Calu3 (cell line): Measurements from ENCODE around the gene DCLK2. TPM values are rescaled to one million over a fixed set of nuclear protein-coding genes. Genes with fewer than 3 reads are reported as not detected.
A peak's percentile ranks its signal among the peaks of the same experiment; 100 is the strongest.

Experiments used
- BruUV-seq: library from RNA; stranded (reverse); fragments of 400-500 nt; replicated peaks from 2 replicates; lab custom pipeline; 2021; lab: Mats Ljungman, UMichigan
- CTCF ChIA-PET: fragments of 300-600 bp; sonication (Branson Sonifier 250); formaldehyde crosslinking; loops from one replicate; lab custom pipeline; 2022; ENCODE audit warnings: antibody characterized with exemption; lab: Charles Lee
- DNase-seq: peaks from one replicate; pipeline ENCODE4 v3.0.0; 2022
- H3K27ac Mint-ChIP-seq: one replicate; pipeline ENCODE4 v1.8.0; 2022; ENCODE audit warnings: mixed read lengths; ENCODE audit not compliant: unreplicated experiment
- H3K27me3 Mint-ChIP-seq: one replicate; pipeline ENCODE4 v1.8.0; 2022; ENCODE audit warnings: mixed read lengths; ENCODE audit not compliant: unreplicated experiment
- H3K36me3 Mint-ChIP-seq: one replicate; pipeline ENCODE4 v1.8.0; 2022; ENCODE audit warnings: mild to moderate bottlenecking, moderate library complexity, mixed read lengths; ENCODE audit not compliant: insufficient read depth, unreplicated experiment
- H3K4me1 Mint-ChIP-seq: one replicate; pipeline ENCODE4 v1.8.0; 2022; ENCODE audit warnings: mild to moderate bottlenecking, low read depth, mixed read lengths; ENCODE audit not compliant: unreplicated experiment
- H3K4me3 Mint-ChIP-seq: one replicate; pipeline ENCODE4 v1.8.0; 2022; ENCODE audit warnings: mild to moderate bottlenecking, low read depth, moderate library complexity, mixed read lengths; ENCODE audit not compliant: unreplicated experiment
- H3K9me3 Mint-ChIP-seq: one replicate; pipeline ENCODE4 v1.8.0; 2022; ENCODE audit warnings: low read depth, mixed read lengths; ENCODE audit not compliant: unreplicated experiment
- intact Hi-C: fragments of 100-400 bp; cut with micrococcal nuclease; formaldehyde crosslinking; loops from one replicate; pipeline ENCODE4 v1.10.0; 2022; ENCODE audit not compliant: unreplicated experiment
- total RNA-seq: library from RNA; stranded (reverse); gene quantifications from 2 replicates; pipeline ENCODE4 v1.2.3, GENCODE V29; 2022
- TF ChIP-seq, protein P1 (sequence below): fragments of 200-600 bp; IDR thresholded peaks from one replicate; pipeline ENCODE4 v1.8.0; 2022; ENCODE audit warnings: antibody characterized with exemption; ENCODE audit not compliant: unreplicated experiment

DCLK2 gene
- total RNA-seq, 1 experiment from 2014 or later = 0.31 TPM

DNA sequence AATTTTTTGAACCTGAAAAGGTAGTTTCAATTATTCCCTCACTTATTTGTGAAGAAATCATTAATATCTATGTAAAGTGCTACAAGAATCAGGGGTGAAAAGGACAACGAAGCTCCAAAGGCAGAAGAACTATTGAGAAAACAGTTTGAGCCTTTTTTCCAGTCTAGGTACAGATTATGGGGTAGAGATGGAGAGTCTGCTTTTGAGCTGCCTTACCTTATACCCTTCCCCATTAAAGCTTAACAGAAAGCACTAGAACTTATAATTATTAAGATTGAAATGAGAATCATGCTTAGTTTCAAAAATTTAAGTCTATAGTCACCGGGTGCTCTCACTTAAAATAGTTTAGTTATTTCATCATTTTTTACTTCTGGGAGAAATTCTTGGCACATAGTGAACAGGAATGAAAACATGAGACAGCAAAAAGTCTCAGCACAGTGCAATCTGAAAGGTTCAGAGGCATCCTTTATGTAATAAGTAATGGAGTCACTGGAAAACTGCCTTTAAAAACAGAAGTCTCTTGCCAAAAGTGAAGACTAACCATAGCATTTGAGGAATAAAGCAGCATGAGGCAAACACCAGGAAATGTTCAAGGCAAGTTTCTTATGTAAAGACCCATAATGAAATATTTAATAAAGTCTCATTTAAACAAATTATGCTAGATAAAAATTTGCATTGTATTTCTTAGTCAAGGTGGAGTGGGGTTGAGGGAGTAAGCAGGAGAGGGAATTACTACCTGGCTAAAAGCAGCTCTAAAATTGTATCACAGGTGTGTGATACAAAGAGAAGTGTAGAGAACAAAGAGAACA lies 5.1 kb upstream of the DCLK2 start:
- Mint-ChIP-seq H3K36me3 (no peaks in the 10 kb centered on the region), H3K9me3 (no peaks in the 10 kb centered on the region), H3K4me1 (no peaks in the 10 kb centered on the region), H3K4me3 (no peak overlapping the region), H3K27me3 (no peaks in the 10 kb centered on the region), H3K27ac (no peak overlapping the region)
- BruUV-seq = no TSS peak
- CTCF ChIA-PET = no interaction called here
- TF ChIP-seq, protein P1, sequence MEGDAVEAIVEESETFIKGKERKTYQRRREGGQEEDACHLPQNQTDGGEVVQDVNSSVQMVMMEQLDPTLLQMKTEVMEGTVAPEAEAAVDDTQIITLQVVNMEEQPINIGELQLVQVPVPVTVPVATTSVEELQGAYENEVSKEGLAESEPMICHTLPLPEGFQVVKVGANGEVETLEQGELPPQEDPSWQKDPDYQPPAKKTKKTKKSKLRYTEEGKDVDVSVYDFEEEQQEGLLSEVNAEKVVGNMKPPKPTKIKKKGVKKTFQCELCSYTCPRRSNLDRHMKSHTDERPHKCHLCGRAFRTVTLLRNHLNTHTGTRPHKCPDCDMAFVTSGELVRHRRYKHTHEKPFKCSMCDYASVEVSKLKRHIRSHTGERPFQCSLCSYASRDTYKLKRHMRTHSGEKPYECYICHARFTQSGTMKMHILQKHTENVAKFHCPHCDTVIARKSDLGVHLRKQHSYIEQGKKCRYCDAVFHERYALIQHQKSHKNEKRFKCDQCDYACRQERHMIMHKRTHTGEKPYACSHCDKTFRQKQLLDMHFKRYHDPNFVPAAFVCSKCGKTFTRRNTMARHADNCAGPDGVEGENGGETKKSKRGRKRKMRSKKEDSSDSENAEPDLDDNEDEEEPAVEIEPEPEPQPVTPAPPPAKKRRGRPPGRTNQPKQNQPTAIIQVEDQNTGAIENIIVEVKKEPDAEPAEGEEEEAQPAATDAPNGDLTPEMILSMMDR = no peak
- intact Hi-C loops = no loop called here
- DNase-seq = no peak

GRCh38 chr4:150074064-150074463 lies 4.2 kb upstream of the DCLK2 start:
- H3K4me1 Mint-ChIP-seq = no peaks in the 10 kb centered on the region
- H3K36me3 Mint-ChIP-seq = peaks cover under 1% of the 10 kb centered on the region
- BruUV-seq = no TSS peak
- TF ChIP-seq, protein P1 = no peak
- no peak overlapping the region for H3K4me3 Mint-ChIP-seq
- CTCF ChIA-PET = no interaction called here
- intact Hi-C loops = no loop called here
- DNase-seq = no peak
- H3K27me3 Mint-ChIP-seq = no peaks in the 10 kb centered on the region
- no peaks in the 10 kb centered on the region for H3K9me3 Mint-ChIP-seq
- H3K27ac Mint-ChIP-seq = no peak overlapping the region

GRCh38 chr4:150078579-150079080 lies 385 bp downstream of the DCLK2 start:
- H3K4me3 Mint-ChIP-seq = peak overlapping the region; percentile 70
- TF ChIP-seq, protein P1 = no peak
- DNase-seq = peak; percentile 33
- H3K9me3 Mint-ChIP-seq = no peaks in the 10 kb centered on the region
- no peak overlapping the region for H3K27ac Mint-ChIP-seq
- CTCF ChIA-PET = interaction anchor here (1.0 to 1.6 kb wide), 3 partner anchors 121 to 139 kb away, joined by 3 to 9 read pairs (median 5); no protein-coding TSS in a partner anchor
- H3K27me3 Mint-ChIP-seq = no peaks in the 10 kb centered on the region
- H3K4me1 Mint-ChIP-seq = no peaks in the 10 kb centered on the region
- intact Hi-C loops = no loop called here
- peaks cover 5% of the 10 kb centered on the region for H3K36me3 Mint-ChIP-seq
- BruUV-seq = no TSS peak

DNA sequence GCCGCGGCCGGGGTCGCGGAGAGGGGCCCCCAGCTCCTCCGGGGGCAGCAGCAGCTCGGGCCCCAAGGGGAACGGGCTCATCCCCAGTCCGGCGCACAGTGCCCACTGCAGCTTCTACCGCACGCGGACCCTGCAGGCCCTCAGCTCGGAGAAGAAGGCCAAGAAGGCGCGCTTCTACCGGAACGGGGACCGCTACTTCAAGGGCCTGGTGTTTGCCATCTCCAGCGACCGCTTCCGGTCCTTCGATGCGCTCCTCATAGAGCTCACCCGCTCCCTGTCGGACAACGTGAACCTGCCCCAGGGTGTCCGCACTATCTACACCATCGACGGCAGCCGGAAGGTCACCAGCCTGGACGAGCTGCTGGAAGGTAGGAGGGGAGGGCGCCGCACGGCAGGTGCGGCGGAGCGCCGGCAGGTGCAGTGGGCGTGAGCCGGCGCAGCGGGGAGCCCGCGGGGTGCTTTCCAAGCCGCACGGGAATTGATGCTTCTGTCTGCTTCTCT lies 886 bp downstream of the DCLK2 start:
- Mint-ChIP-seq H3K4me3 (peak overlapping the region; percentile 70), H3K9me3 (no peaks in the 10 kb centered on the region), H3K27me3 (no peaks in the 10 kb centered on the region), H3K36me3 (peaks cover 5% of the 10 kb centered on the region), H3K27ac (no peak overlapping the region), H3K4me1 (no peaks in the 10 kb centered on the region)
- peak; percentile 51 for DNase-seq
- TF ChIP-seq, protein P1 = no peak
- no TSS peak for BruUV-seq
- CTCF ChIA-PET = interaction anchor here (1.0 to 1.6 kb wide), 3 partner anchors 121 to 138 kb away, joined by 3 to 9 read pairs (median 5); no protein-coding TSS in a partner anchor
- intact Hi-C loops = no loop called here
